ENCODE results near the gene UBLCP1. TPM values are rescaled to one million over a fixed set of nuclear protein-coding genes. Genes with fewer than 3 reads are reported as not detected.

Gene UBLCP1
- total RNA-seq, 2 experiments from 2014 or later: 16.5 to 19.0 TPM

DNA sequence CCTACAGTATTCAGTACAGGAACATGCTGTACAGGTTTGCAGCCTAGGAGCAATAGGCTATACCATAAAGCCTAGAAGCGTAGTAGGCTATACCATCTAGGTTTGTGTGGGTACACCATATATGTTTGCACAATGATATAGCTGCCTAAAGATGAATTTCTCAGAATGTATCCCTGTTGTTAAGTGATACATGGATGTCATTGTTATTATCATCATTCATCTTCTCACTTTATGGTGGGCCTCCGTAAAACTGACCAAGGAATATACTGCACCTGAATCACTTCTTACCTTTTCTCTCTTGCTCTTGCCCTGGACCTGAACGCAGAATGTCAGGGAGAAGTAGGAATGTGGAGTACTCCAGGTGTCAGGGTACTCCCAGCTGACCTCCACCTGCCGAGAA, 55.4 kb downstream of the UBLCP1 start:
- intact Hi-C loops (cut with DNase I, micrococcal nuclease): no loop called here

DNA sequence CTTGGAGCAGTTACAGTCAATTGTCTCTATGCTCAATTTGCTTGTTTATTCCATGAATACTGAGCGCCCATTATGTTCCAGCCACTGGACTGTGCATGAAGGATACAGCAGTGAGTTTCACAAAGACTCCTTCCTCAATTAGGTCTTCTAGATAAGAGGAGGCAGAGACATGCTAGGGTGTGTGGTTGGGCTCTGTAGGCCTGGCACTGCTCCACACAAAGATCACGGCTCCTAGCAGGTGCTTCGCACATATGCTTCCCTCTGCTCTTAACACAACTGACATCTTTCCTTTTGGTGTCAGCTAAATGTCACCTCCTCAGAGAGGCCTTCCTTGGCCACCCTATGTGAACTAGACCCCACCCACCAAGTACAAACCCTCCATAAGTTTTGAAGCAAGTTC, 56.3 kb downstream of the UBLCP1 start:
- peaks cover under 1% of the 10 kb centered on the region for H3K27me3 Mint-ChIP-seq
- TF ChIP-seq, protein P1, sequence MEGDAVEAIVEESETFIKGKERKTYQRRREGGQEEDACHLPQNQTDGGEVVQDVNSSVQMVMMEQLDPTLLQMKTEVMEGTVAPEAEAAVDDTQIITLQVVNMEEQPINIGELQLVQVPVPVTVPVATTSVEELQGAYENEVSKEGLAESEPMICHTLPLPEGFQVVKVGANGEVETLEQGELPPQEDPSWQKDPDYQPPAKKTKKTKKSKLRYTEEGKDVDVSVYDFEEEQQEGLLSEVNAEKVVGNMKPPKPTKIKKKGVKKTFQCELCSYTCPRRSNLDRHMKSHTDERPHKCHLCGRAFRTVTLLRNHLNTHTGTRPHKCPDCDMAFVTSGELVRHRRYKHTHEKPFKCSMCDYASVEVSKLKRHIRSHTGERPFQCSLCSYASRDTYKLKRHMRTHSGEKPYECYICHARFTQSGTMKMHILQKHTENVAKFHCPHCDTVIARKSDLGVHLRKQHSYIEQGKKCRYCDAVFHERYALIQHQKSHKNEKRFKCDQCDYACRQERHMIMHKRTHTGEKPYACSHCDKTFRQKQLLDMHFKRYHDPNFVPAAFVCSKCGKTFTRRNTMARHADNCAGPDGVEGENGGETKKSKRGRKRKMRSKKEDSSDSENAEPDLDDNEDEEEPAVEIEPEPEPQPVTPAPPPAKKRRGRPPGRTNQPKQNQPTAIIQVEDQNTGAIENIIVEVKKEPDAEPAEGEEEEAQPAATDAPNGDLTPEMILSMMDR (IDR thresholded peaks at IDR 0.05): no peak
- POLR2A ChIA-PET: no interaction called here

More for the DNA sequence above, 55.4 kb downstream of the UBLCP1 start:
- Mint-ChIP-seq H3K9me3 (no peaks in the 10 kb centered on the region), H3K4me3 (no peak overlapping the region), H3K27me3 (peaks cover 2% of the 10 kb centered on the region), H3K4me1 (ENCODE audit: low read depth) (no peaks in the 10 kb centered on the region), H3K27ac (no peak overlapping the region), H3K36me3 (ENCODE audit: low read depth) (no peaks in the 10 kb centered on the region)
- H3K36me3 ChIP-seq (ENCODE audit: insufficient read depth, low read length): no peaks in the 10 kb centered on the region
- no peaks in the 10 kb centered on the region for H3K9me3 ChIP-seq (ENCODE audit: control insufficient read depth in 1 of 2, insufficient read depth in 1 of 2, low read length in 2 of 2)
- ChIA-PET CTCF (interaction anchor here (4.1 kb wide), 1 partner anchor 161 kb away, joined by 33 read pairs; no protein-coding TSS in a partner anchor), POLR2A (interaction anchor here (2.3 kb wide), 1 partner anchor 161 kb away, joined by 9 read pairs; no protein-coding TSS in a partner anchor)
- H3K4me3 ChIP-seq (ENCODE audit: low read length): no peak overlapping the region
- no peaks in the 10 kb centered on the region for H3K27me3 ChIP-seq (ENCODE audit: control insufficient read depth in 1 of 2, insufficient read depth in 2 of 2, low read length in 2 of 2)
- no peak overlapping the region for H3K27ac ChIP-seq (ENCODE audit: low read depth in 1 of 2, low read length in 2 of 2)
- no peak for DNase-seq
- H3K4me1 ChIP-seq (ENCODE audit: insufficient read depth, low read length): no peaks in the 10 kb centered on the region
- TF ChIP-seq, protein P1 (IDR thresholded peaks at IDR 0.05): no peak
- ATAC-seq (ENCODE audit: poor library complexity): no peak

DNA sequence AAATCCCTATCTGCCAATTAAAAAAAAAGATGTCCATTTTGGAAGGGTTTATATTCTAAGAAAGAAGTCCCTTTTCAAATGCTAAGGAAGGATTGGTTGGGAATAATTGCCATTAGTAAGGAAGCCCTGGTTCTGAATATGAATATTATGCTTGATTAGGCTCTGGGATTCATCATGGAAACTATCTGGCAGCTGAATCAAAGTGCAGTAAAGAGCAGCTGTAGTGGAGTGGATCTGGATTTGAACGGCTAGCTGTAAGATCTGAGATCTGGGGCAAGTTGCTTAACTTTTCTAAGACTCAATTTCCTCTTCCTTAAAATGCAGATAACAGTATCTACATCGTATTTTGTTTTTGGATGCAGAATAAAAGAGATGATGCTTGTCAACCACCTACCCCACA, 56.7 kb downstream of the UBLCP1 start:
- Mint-ChIP-seq H3K27ac (no peak overlapping the region), H3K4me3 (no peak overlapping the region), H3K36me3 (ENCODE audit: low read depth) (no peaks in the 10 kb centered on the region), H3K27me3 (peaks cover 5% of the 10 kb centered on the region), H3K4me1 (ENCODE audit: low read depth) (no peaks in the 10 kb centered on the region), H3K9me3 (no peaks in the 10 kb centered on the region)
- intact Hi-C loops (cut with DNase I, micrococcal nuclease): no loop called here
- H3K27ac ChIP-seq (ENCODE audit: low read depth in 1 of 2, low read length in 2 of 2): no peak overlapping the region
- H3K9me3 ChIP-seq (ENCODE audit: control insufficient read depth in 1 of 2, insufficient read depth in 1 of 2, low read length in 2 of 2): no peaks in the 10 kb centered on the region
- CTCF ChIA-PET: no interaction called here
- POLR2A ChIA-PET: no interaction called here
- DNase-seq (no peak), ATAC-seq (ENCODE audit: poor library complexity) (no peak)
- H3K27me3 ChIP-seq (ENCODE audit: control insufficient read depth in 1 of 2, insufficient read depth in 2 of 2, low read length in 2 of 2): no peaks in the 10 kb centered on the region
- TF ChIP-seq, protein P1 (IDR thresholded peaks at IDR 0.05): no peak
- no peaks in the 10 kb centered on the region for H3K36me3 ChIP-seq (ENCODE audit: insufficient read depth, low read length)
- H3K4me3 ChIP-seq (ENCODE audit: low read length): no peak overlapping the region
- H3K4me1 ChIP-seq (ENCODE audit: insufficient read depth, low read length): no peaks in the 10 kb centered on the region

More for the DNA sequence above, 56.3 kb downstream of the UBLCP1 start:
- Histone ChIP-seq H3K27ac (ENCODE audit: low read depth in 1 of 2, low read length in 2 of 2) (no peak overlapping the region), H3K9me3 (ENCODE audit: control insufficient read depth in 1 of 2, insufficient read depth in 1 of 2, low read length in 2 of 2) (no peaks in the 10 kb centered on the region), H3K4me3 (ENCODE audit: low read length) (no peak overlapping the region), H3K36me3 (ENCODE audit: insufficient read depth, low read length) (no peaks in the 10 kb centered on the region), H3K27me3 (ENCODE audit: control insufficient read depth in 1 of 2, insufficient read depth in 2 of 2, low read length in 2 of 2) (no peaks in the 10 kb centered on the region), H3K4me1 (ENCODE audit: insufficient read depth, low read length) (no peaks in the 10 kb centered on the region)
- Mint-ChIP-seq H3K36me3 (ENCODE audit: low read depth) (no peaks in the 10 kb centered on the region), H3K9me3 (no peaks in the 10 kb centered on the region), H3K4me3 (no peak overlapping the region), H3K4me1 (ENCODE audit: low read depth) (no peaks in the 10 kb centered on the region), H3K27ac (no peak overlapping the region)
- CTCF ChIA-PET: interaction anchor here (4.1 kb wide), 1 partner anchor 162 kb away, joined by 33 read pairs; no protein-coding TSS in a partner anchor
- ATAC-seq (ENCODE audit: poor library complexity) (no peak), DNase-seq (no peak)
- intact Hi-C loops (cut with DNase I, micrococcal nuclease): no loop called here

Data from CD4-positive, alpha-beta T cell (primary cell).